Measurements from ENCODE around the gene MED27.
A peak's percentile ranks its signal among the peaks of the same experiment; 100 is the strongest.
"Not testable (repeated sequence)": the region's sequence is repeated elsewhere in the genome, so short reads cannot be mapped to it uniquely, and the experiment has no call there.

The MED27 gene

DNA sequence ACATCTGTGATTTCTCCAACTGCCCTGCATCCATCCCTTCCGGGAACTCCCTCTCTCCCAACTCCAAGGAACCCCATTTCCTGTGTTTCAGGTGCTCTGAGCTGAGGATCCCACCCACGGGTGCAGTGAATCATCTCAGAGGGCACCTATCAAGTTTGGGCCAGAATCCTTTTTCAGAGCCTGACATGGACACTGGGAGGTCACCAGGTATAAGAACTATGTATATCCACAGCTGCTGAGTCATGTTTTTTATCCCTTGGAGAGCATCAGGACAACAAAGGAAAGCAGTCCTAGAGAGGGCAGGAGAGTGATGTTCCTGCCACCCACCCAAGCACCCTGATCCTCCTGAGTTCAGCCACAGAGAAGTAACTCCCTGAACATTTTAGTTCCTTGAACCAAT, 3.8 kb downstream of the MED27 start:
- DNase-seq = no peak

DNA sequence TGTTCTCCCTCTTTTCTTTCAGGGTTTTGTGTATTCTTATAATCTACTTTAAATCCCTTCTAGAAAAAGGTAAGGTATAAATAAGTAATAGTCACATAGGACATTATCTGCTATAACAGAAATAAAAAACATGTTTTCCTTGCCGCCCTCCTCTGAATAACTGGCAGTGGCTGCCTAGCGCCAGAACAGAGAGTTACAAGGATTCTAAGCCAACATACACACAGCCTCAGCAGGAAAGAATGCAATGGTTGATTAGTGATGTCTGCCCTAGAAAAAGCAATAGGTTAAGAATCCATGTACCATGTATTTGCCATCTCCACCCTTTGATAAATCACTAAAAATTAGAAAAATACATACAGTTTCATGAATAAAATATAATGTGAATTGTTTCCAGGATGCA, 4.9 kb downstream of the MED27 start:
- DNase-seq = peak; percentile 43

DNA sequence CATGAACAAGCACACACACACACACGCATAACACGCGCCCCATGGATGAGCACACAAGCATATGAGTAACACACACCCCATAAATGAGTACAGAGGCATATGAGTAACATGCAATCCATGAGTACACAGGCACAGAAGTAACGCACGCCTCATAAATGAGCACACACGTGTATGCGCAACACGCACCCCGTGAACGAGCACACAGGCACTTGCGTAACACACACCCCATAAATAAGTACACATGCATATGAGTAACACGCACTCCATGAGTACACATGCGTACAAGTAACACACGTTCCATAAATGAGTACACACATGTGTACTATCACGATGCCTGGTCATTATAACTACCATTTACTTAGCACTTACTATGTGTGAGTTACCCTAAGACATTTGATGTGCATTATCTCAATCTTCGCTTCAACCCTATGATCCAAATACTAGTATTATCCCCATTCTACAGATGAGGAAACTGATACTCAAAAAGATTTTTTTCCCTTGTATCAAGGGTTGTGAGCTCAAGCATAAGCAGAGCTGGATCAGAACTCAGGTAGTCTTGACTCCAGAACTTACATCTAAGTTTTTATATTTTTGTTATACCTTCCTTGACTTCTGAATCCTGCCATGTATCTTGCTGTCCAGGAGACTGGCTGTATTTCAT, 7.7 kb downstream of the MED27 start:
- DNase-seq = no peak

- DNase-seq = peak; percentile 58
Measured at GRCh38 chr9:132069046-132069898, 10.4 kb downstream of the MED27 start.

- no peak for DNase-seq
Measured at GRCh38 chr9:132068605-132069004, 11.1 kb downstream of the MED27 start.

DNA sequence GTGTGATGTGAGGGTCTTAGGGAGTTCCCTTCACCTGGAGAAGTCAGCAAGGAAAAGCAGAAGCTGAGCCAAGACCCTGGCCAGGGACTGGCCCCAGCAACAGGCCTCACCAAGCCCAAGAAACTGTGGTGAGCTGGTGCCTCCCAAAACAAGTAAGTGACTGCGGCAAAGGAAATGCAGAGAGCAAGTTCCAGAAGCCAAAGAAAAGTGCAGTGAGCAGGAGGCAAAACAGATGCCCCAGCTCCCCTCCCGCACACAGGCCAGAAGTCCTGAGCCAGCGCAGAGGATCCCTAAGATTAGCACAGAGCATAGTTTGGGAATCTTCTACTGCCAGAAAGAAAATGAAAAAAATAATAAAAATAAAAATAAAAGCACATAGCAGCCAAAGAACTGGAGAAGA, 13.2 kb downstream of the MED27 start:
- DNase-seq = no peak

DNA sequence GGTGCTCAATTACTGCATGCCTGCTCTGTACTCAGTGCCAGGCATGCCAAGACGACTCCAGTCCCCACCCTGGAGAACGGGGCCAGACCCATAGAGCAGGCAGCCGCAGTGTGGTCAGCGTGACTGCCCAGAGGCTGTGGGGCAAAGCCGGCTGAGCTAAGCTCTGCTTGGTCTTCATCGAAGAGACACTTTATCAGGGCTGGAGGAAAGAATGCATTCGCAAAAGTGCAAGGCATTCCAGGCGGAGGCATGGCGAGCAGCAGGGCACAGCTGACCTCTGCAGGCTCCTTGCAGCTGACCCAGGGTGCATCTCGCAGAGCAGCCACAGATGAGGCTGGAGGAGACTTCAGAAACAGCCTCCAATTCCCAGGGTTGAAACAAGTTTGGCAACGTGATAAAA, 13.6 kb downstream of the MED27 start:
- no peak for DNase-seq

DNA sequence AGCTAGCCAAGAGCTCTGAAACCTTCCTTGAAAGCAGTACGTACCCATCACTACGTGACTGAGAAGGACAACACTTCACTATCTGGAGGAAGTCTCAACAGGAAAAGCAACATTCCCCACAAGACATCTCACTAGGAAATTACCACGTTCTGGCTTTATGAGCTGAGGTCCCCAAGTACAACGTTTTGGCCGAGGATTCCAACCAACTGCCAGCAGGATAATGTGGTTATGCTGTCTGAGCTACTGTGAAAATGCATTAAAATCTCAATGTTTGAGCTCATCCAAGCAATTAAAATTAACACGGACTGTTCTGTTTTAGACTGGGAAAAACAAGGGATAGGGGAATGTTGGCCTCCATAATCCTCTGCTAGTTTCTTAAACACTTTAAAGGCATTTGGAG, 16.4 kb downstream of the MED27 start:
- DNase-seq = no peak

DNA sequence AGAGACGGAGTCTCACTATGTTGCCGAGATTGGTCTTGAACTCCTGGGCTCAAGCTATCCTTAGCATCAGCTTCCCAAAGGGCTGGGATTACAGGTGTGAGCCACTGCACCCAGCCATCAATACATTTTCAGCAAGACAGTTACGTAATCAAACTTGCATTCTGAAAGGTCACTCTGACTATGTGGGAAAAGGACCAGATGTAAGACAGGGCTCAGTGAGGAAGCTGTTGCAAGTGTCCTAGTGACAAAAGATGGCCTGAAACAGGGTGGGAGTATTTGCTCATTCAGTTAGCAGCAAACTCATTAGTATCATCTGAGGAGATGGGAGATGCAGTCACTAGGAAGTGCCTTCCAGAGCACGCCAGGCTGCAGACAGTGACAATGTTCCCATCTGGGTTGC, 16.9 kb downstream of the MED27 start:
- no peak for DNase-seq

DNA sequence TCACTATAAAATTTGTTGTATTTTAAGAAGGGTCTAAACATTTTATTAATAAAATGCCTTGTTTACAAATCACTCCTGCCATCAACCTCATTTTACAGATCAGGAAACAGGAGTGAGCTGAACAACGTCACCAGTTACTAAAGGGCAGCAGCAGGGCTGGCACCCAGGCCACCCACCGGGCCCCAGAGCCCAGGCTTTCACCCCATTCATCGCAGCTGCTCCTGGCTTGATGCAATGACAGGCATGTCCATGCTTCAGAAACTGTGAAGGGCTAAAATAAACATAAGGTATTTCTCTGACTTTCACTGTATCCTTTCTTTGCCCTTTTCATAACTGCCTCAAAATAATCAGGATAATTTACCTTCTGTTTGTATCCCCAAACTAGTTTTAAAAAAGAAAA, 18.1 kb downstream of the MED27 start:
- no peak for DNase-seq

DNA sequence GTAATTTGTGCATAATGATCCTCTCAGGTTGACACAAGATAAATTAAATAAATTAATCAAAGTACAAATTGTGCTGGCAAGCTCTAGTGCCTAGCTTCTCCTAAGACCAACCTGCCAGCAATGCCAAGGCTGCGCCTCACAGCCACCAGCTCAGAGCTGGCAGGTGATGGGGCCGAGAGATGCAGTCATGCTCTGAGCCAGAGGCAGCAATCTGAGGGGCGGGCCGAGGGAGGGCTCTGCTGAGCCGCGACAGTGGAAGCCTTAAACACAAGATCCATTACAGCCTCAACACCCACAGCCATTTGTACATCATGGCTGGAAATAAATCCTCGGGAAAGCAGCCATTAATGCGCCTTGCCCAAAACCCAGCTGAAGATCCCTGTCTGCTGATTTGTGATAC, 20.3 kb downstream of the MED27 start:
- no peak for DNase-seq

GRCh38 chr9:132058226-132058625, 21.4 kb downstream of the MED27 start:
- DNase-seq = not testable (repeated sequence)

- DNase-seq = no peak
Measured at GRCh38 chr9:132056717-132057560, 22.7 kb downstream of the MED27 start.

DNA sequence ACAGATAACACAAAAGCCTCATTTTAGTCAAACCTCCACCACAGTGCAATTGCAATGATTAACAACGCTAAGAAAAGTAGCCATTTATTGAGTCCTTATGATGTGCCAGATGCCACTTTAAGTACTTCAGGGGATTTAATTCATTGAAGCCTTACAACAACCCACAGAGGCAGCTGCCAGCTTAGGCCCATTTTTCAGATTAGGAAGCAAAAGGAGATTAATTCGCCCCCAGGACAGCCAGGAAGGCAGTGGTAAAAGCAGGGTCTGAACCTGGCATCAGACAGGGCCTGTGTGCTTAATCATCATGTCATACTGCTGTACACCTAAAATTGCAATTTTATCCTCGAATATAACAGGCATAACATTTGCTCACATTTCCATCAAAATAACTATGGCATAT, 23.9 kb downstream of the MED27 start:
- DNase-seq = no peak

DNA sequence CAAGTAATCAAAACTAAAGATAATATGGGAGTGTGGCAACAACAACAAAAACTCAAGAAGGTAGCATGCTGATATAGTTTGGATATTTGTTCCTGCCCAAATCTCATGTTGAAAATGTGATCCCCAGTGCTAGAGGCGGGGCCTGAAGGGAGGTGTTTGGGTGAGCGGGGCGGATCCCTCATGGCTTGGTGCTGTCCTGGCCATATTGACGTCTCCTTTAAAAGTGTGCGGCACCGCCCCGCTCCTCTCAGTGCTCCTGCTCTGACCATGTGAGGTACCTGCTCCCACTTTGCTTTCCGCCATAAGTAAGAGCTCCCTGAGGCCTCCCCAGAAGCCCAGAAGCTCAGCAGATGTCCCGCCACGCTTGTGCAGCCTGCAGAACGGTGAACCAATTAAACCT, 25.6 kb downstream of the MED27 start:
- DNase-seq = no peak

DNA sequence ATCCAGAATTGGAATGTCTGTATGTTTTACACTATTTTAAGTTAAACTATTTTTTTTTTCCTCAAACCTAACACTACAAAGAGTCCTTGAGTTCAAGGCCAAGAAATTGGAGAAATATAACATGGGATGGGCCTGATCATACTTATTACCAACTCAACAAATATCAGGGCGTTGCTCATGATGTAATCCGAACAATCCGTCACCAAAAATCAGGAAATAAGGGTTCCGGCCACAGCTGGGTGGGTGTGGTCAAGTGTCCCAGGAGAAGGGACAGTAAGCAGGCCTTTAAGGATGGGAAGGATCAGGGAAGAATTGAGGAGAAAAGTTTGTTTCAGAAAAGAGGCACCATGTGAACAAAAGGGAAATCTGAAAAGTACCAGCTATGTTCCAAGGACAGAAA, 29.8 kb downstream of the MED27 start:
- DNase-seq = no peak

DNA sequence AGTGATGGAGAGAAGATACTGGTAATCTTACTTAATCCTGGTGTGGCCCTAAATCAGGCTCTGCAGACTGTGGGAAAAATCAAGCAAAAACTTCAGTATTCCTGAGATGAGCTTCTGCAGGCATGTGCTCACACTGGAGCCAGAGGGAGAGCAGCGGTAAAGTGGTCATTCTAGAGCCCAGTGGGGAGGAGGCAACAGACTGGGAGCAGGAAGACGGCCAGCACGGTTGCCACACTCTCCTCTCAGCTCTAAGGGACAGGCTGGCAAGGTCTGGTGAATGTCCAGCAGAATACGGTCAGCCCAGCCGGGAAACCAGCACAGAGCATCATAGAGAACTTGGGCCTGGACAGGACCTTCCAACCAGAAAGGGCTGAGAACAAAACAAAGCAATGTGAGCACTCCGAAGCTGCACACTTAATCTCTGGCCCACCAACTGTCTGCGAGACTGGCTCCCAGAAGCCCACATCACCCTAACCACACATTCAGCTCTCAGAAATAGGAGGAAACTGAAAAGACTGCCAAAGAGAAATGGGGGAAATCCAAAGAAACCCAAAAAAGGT, 30.3 kb downstream of the MED27 start:
- no peak for DNase-seq

GRCh38 chr9:132048201-132048600, 31.5 kb downstream of the MED27 start:
- no peak for DNase-seq

- DNase-seq = peak; percentile 42
Measured at GRCh38 chr9:132046456-132046855, 33.2 kb downstream of the MED27 start.

DNA sequence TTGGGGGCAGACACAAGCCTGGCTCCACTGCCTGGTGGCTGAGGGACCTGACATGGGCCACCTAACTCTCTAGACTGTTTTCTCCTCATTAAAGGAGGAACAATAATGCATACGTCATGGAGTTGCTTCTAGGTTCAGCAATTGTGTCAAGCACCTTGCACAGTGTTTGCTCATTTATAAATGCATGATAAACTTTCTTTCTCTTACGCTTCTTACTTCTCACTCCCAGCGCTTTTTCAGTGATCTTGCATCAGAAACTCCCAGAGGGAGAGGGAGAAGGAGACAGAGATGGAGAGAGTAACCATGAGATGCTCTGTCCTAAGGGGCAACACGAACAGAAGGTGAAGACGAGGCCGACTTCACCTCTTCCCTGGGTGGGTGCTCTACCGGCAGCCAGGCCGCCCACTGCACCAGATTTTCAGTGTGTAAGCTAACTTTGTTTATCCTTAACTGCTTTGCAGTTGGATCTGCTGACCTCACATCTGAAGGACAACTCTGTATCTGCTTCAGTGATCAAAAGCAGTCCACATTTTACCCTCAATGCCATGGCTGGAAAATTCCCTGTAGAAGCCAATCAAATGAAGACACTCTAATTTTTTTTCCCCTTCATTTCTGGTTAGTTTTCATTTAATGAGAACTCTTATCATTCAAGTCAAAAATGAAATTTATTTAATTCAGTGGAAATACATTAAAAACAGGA, 35.3 kb downstream of the MED27 start:
- no peak for DNase-seq

- DNase-seq = no peak
Measured at GRCh38 chr9:132043708-132044107, 36.0 kb downstream of the MED27 start.

- peak; percentile 98 for DNase-seq
Measured at GRCh38 chr9:132042324-132042723, 37.3 kb downstream of the MED27 start.

DNA sequence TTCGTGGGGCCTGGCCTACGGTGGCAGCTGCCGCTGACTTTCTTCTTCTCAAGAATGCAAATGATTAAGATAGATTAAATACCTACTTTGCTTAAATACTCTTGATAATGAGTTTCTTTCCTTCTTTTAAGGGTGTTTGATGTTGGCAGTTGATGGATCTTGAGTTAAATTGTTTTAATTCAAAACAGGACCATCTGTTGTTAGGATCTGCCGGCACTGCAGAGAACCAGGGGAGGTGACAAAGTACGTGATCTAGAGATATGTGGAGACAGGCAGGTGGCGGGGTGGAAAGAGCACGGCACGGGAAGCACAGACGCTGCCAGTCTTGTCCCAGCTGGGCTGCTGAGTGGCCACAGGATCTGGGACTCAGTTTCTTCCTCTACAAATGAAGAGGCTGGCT, 37.9 kb downstream of the MED27 start:
- DNase-seq = no peak

Measured in EL (cell line).